Osteoblast (primary cell): ENCODE data around the gene C17orf75. TPM values are rescaled to one million over a fixed set of nuclear protein-coding genes. Genes with fewer than 3 reads are reported as not detected.

Experiments
- DNase-seq: peaks from one replicate; pipeline ENCODE4 v3.0.0; 2011; ENCODE audit warnings: low spot score, mixed read lengths; ENCODE audit not compliant: insufficient read length; ENCODE audit errors: missing footprints
- H2AFZ ChIP-seq: 2 replicates; pipeline ENCODE4 v1.6.0; 2011; ENCODE audit warnings: mild to moderate bottlenecking, low read length
- H3K27ac ChIP-seq: 2 replicates; pipeline ENCODE4 v1.5.1; 2011; ENCODE audit warnings: mild to moderate bottlenecking, low read depth, low read length, moderate library complexity
- H3K27me3 ChIP-seq: 2 replicates; pipeline ENCODE4 v1.6.0; 2012; ENCODE audit warnings: mild to moderate bottlenecking, control low read depth, inconsistent platforms, low read length, moderate library complexity; ENCODE audit not compliant: insufficient read depth
- H3K36me3 ChIP-seq: 2 replicates; pipeline ENCODE4 v1.5.1; 2011; ENCODE audit warnings: mild to moderate bottlenecking, low read length, control low read depth, moderate library complexity; ENCODE audit not compliant: insufficient read depth
- H3K4me1 ChIP-seq: 2 replicates; pipeline ENCODE4 v1.5.1; 2011; ENCODE audit warnings: mild to moderate bottlenecking, low read length, control low read depth, moderate library complexity; ENCODE audit not compliant: insufficient read depth
- H3K4me2 ChIP-seq: 2 replicates; pipeline ENCODE4 v1.6.0; 2011; ENCODE audit warnings: mild to moderate bottlenecking, low read length; ENCODE audit not compliant: insufficient read depth
- H3K4me3 ChIP-seq: fragments of 200-600 bp; sonication (generic); 3 replicates; pipeline ENCODE4 v1.5.1; 2012; ENCODE audit warnings: mild to moderate bottlenecking, low read length, inconsistent platforms; ENCODE audit not compliant: insufficient read depth
- H3K79me2 ChIP-seq: 2 replicates; pipeline ENCODE4 v1.6.0; 2012; ENCODE audit warnings: mild to moderate bottlenecking, low read length, control low read depth, inconsistent platforms; ENCODE audit not compliant: insufficient read depth
- H3K9me3 ChIP-seq: 2 replicates; pipeline ENCODE4 v1.5.1; 2011; ENCODE audit warnings: low read depth, low read length, control low read depth
- H4K20me1 ChIP-seq: 2 replicates; pipeline ENCODE4 v1.6.0; 2012; ENCODE audit warnings: mild to moderate bottlenecking, low read length, control low read depth; ENCODE audit not compliant: insufficient read depth
- total RNA-seq: library from RNA; depleted of rRNA; stranded (reverse); fragments of >200 nt; gene quantifications from 2 replicates; pipeline ENCODE4 v1.2.3, GENCODE V29; 2012
- TF ChIP-seq, protein P1 (sequence below): IDR thresholded peaks from 2 replicates; pipeline ENCODE4 v1.5.1; 2011; ENCODE audit warnings: mild to moderate bottlenecking, low read depth, low read length, moderate library complexity; ENCODE audit errors: extremely low read depth

Gene C17orf75
- total RNA-seq, 1 donor, result 15.9 TPM

DNA sequence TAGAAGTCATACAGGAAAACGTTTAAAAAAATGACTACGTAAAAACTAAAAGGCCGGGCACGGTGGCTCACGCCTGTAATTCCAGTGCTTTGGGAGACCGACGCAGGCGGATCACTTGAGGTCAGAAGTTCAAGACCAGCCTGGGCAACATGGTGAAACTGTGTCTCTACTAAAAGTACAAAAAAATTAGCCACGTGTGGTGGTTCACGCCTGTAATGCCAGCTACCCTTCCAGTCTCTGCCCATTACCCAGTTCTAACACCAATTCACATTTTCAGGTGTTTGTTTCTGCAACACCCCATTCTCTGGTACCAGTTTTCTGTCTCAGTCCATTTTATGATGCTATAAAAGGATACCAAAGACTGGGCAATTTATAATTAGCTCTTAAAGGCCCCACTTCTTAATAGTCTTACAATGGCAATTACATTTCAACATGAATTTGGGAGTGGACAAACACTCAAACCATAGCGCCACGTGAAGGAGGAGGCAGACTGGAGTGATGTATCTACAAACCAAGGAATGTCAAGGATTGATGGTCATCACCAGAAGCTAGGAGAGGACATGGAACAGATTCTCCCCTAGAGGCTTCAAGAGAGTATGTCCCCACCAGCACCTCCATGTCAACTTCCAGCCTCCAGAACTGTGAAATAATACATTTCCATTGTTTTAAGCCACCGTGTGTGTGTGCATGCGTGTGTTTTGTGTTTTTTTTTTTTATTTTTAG is 791 bp upstream of the C17orf75 start:
- Histone ChIP-seq H3K79me2 (peaks cover 8% of the 10 kb centered on the region), H3K4me2 (peak overlapping the region; percentile 96), H2AFZ (peak overlapping the region; percentile 90), H3K9me3 (no peaks in the 10 kb centered on the region), H3K4me1 (peaks cover 13% of the 10 kb centered on the region), H4K20me1 (no peaks in the 10 kb centered on the region), H3K36me3 (no peaks in the 10 kb centered on the region), H3K4me3 (peak overlapping the region; percentile 83), H3K27ac (no peak overlapping the region), H3K27me3 (no peaks in the 10 kb centered on the region)
- DNase-seq, result no peak
- TF ChIP-seq, protein P1, sequence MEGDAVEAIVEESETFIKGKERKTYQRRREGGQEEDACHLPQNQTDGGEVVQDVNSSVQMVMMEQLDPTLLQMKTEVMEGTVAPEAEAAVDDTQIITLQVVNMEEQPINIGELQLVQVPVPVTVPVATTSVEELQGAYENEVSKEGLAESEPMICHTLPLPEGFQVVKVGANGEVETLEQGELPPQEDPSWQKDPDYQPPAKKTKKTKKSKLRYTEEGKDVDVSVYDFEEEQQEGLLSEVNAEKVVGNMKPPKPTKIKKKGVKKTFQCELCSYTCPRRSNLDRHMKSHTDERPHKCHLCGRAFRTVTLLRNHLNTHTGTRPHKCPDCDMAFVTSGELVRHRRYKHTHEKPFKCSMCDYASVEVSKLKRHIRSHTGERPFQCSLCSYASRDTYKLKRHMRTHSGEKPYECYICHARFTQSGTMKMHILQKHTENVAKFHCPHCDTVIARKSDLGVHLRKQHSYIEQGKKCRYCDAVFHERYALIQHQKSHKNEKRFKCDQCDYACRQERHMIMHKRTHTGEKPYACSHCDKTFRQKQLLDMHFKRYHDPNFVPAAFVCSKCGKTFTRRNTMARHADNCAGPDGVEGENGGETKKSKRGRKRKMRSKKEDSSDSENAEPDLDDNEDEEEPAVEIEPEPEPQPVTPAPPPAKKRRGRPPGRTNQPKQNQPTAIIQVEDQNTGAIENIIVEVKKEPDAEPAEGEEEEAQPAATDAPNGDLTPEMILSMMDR, result no peak

DNA sequence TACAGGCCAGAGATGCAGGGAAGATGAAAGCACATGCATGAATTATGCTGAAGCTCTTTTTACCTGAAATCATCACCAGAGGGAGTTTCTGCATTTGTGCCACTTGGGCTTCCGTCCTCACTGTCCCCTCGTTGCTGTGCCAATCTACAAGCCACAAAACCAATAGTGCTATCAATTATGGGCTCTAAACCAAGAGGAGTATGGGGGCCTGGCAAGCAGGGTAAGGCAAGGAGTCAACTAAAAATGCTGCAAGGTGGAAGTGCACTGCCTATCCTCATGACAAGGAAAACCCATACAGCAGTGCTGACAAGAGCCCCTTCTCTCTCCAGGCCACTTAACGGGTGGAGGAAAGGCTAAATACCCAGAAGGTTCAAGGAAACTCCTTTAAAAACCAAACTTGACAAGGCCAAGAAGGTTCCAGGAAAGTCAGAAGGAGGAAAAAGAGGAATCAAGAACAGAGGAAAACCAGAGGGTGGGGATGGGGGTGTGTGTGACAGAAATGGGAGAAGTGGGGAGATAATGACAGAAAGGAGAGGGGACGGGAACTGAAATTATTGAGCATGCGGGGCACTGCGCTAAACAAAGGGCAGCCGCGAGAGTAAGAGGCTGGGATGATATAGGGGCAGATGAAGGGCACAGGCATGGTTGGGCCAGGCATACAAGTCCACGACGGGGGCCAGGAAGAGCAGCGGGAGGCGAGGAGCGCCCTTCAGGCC is 674 bp downstream of the C17orf75 start:
- Histone ChIP-seq H2AFZ (peak overlapping the region; percentile 97), H3K27me3 (no peaks in the 10 kb centered on the region), H4K20me1 (no peaks in the 10 kb centered on the region), H3K27ac (peak overlapping the region; percentile 5), H3K36me3 (no peaks in the 10 kb centered on the region), H3K79me2 (peaks cover 8% of the 10 kb centered on the region), H3K9me3 (no peaks in the 10 kb centered on the region), H3K4me2 (peak overlapping the region; percentile 96), H3K4me3 (peak overlapping the region; percentile 83), H3K4me1 (peaks cover 13% of the 10 kb centered on the region)
- TF ChIP-seq, protein P1, result peak; percentile 8
- DNase-seq, result no peak

DNA sequence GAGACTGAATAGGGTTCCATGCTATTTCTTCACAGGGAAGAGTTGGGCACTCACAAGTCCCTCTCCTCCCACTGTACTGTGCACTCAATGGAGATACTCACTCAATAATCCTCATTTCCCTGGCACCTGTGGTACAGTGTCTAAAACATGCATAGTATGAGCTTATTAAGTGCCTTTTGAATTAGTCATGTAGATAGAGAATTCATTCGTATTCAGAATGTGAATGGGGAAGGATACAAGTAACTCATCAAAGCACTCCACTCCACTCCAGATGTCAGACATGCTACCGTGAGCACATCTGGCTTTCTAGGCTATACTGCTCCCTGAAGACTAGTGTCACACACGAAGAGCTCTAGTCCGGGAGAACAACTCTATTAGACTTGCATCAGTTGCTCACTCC is 6.3 kb downstream of the C17orf75 start:
- Histone ChIP-seq H3K4me3 (no peak overlapping the region), H3K9me3 (no peaks in the 10 kb centered on the region), H2AFZ (no peak overlapping the region), H3K27ac (peak overlapping the region; percentile 30), H3K4me2 (peak overlapping the region; percentile 13), H3K79me2 (no peaks in the 10 kb centered on the region), H4K20me1 (no peaks in the 10 kb centered on the region), H3K36me3 (peaks cover 9% of the 10 kb centered on the region), H3K4me1 (peaks cover 11% of the 10 kb centered on the region), H3K27me3 (no peaks in the 10 kb centered on the region)
- TF ChIP-seq, protein P1, result no peak
- peak; percentile 61 for DNase-seq

- no peak overlapping the region for H3K4me2 ChIP-seq
- no peak for DNase-seq
These were observed 6.9 kb downstream of the C17orf75 start for GRCh38 chr17:32335046-32335445.

More at GRCh38 chr17:32335046-32335445, 6.9 kb downstream of the C17orf75 start:
- Histone ChIP-seq H3K4me1 (peaks cover 11% of the 10 kb centered on the region), H3K27ac (peak overlapping the region; percentile 30), H3K27me3 (no peaks in the 10 kb centered on the region), H3K36me3 (peaks cover 9% of the 10 kb centered on the region), H3K9me3 (no peaks in the 10 kb centered on the region), H2AFZ (no peak overlapping the region), H3K4me3 (no peak overlapping the region), H3K79me2 (no peaks in the 10 kb centered on the region), H4K20me1 (no peaks in the 10 kb centered on the region)
- TF ChIP-seq, protein P1, result no peak
